Naive thymus-derived CD8-positive, alpha-beta T cell (primary cell): Measurements from ENCODE around the gene GNL1. TPM values are rescaled to one million over a fixed set of nuclear protein-coding genes. Genes with fewer than 3 reads are reported as not detected.
"Not testable (repeated sequence)": the region's sequence is repeated elsewhere in the genome, so short reads cannot be mapped to it uniquely, and the experiment has no call there.

Experiments used
- ATAC-seq, 2 donors: fragments of 150-1000 bp; cut with Tn5 transposase in 1 of 2; sonication (Bioruptor Pico), chemical (Tn5 transposase) in 1 of 2; 1 replicate in 1 of 2; 2 replicates in 1 of 2; pipeline ENCODE4 v1.10.0; 2021; ENCODE audit warnings: mild to moderate bottlenecking in 2 of 2, moderate library complexity in 2 of 2
- POLR2A ChIA-PET: fragments of 350-600 bp; sonication (Branson Sonifier 250); formaldehyde crosslinking; loops from one replicate; lab custom pipeline; 2021; ENCODE audit warnings: antibody characterized with exemption; lab: Charles Lee
- DNase-seq, 10 donors: peaks; one replicate each; pipeline versions ENCODE4 v3.0.0 to v3.0.0-alpha.2; 2020 to 2022
- H3K27ac Mint-ChIP-seq, 10 donors: one replicate each; pipeline ENCODE4 v1.8.0; 2020 to 2022; ENCODE audit warnings: mild to moderate bottlenecking in 10 of 10, mixed read lengths in 10 of 10, moderate library complexity in 4 of 10, inconsistent platforms in 1 of 10
- H3K27me3 Mint-ChIP-seq, 5 donors: one replicate each; pipeline ENCODE4 v1.8.0; 2021 to 2022; ENCODE audit warnings: mixed read lengths in 5 of 5
- H3K36me3 Mint-ChIP-seq, 3 donors: one replicate each; pipeline ENCODE4 v1.8.0; 2020 to 2022; ENCODE audit warnings: mixed read lengths in 3 of 3, mild to moderate bottlenecking in 2 of 3, inconsistent platforms in 1 of 3
- H3K4me1 Mint-ChIP-seq, 4 donors: one replicate each; pipeline ENCODE4 v1.8.0; 2021 to 2022; ENCODE audit warnings: mixed read lengths in 4 of 4
- H3K4me3 Mint-ChIP-seq, 10 donors: one replicate each; pipeline ENCODE4 v1.8.0; 2020 to 2022; ENCODE audit warnings: mild to moderate bottlenecking in 10 of 10, mixed read lengths in 10 of 10, moderate library complexity in 6 of 10, inconsistent platforms in 1 of 10
- H3K9me3 Mint-ChIP-seq, 9 donors: one replicate each; pipeline ENCODE4 v1.8.0; 2020 to 2022; ENCODE audit warnings: mixed read lengths in 9 of 9, mild to moderate bottlenecking in 3 of 9, inconsistent platforms in 1 of 9, moderate library complexity in 1 of 9
- polyA plus RNA-seq, 3 donors: library from polyadenylated mRNA; unstranded; fragments of 300-500 nt; fragmentation: Illumina TruSeq; gene quantifications; one replicate each; pipeline ENCODE4 v1.2.3, GENCODE V29; 2021
- total RNA-seq, 8 experiments: library from RNA in 2 of 8; stranded (reverse) in 2 of 8; gene quantifications; one replicate each; pipeline ENCODE4 v1.2.3 and lab custom pipeline; 2021 to 2026

The GNL1 gene
- total and polyA plus RNA-seq, 5 experiments from 2014 or later, result 24.7 to 80.7 (median 34.1) TPM

- DNase-seq (no peak), ATAC-seq (no peak)
- POLR2A ChIA-PET, result interaction anchor here (0.7 kb wide), 1 partner anchor 18 kb away, joined by 3 read pairs; no protein-coding TSS in a partner anchor
- no peak overlapping the region for H3K4me3 Mint-ChIP-seq
- H3K4me1 Mint-ChIP-seq, result peaks cover 25 to 39% (median 25%) of the 10 kb centered on the region in 4 donors
- H3K9me3 Mint-ChIP-seq, result no peaks in the 10 kb centered on the region
- peak overlapping the region in 1 of 10 donors; percentile 17 for H3K27ac Mint-ChIP-seq
- H3K27me3 Mint-ChIP-seq, result no peaks in the 10 kb centered on the region
- H3K36me3 Mint-ChIP-seq, result peaks cover 0 to 54% (median 6%) of the 10 kb centered on the region in 3 donors
Measured at GRCh38 chr6:30547454-30547853, 8.8 kb downstream of the GNL1 start.

- H3K27me3 Mint-ChIP-seq, result no peaks in the 10 kb centered on the region
- peak; percentile 23 to 24 for ATAC-seq
- H3K27ac Mint-ChIP-seq, result peak overlapping the region in 9 of 10 donors; percentile 67 to 96 (median 89)
- POLR2A ChIA-PET, result interaction anchor here (0.6 to 12.6 kb wide), 19 partner anchors 11 to 1357 kb away, joined by 3 to 211 read pairs (median 6); partner anchors contain the start of genes GNL1, HLA-E, PRR3 and ZBTB12
- H3K4me1 Mint-ChIP-seq, result peaks cover 28 to 36% (median 33%) of the 10 kb centered on the region in 4 donors
- H3K36me3 Mint-ChIP-seq, result peaks cover 0 to 28% (median 2%) of the 10 kb centered on the region in 3 donors
- DNase-seq, result peak in 3 of 10 donors; percentile 56 to 57 (median 57)
- peak overlapping the region in 9 of 10 donors; percentile 52 to 79 (median 66) for H3K4me3 Mint-ChIP-seq
- H3K9me3 Mint-ChIP-seq, result no peaks in the 10 kb centered on the region
Measured at GRCh38 chr6:30544666-30545272, 11.5 kb downstream of the GNL1 start.

GRCh38 chr6:30543821-30544220 is 12.5 kb downstream of the GNL1 start:
- POLR2A ChIA-PET, result interaction anchor here (0.5 to 12.6 kb wide), 14 partner anchors 11 to 178 kb away, joined by 3 to 211 read pairs (median 13); partner anchors contain the start of genes ABCF1, GNL1, HLA-E and PRR3
- H3K27me3 Mint-ChIP-seq, result no peaks in the 10 kb centered on the region
- peak overlapping the region; percentile 67 to 96 (median 90) for H3K27ac Mint-ChIP-seq
- DNase-seq, result peak in 5 of 10 donors; percentile 29 to 38 (median 30)
- H3K36me3 Mint-ChIP-seq, result peaks cover 0 to 19% (median 0%) of the 10 kb centered on the region in 3 donors
- ATAC-seq, result peak; percentile 39 to 41
- no peaks in the 10 kb centered on the region for H3K9me3 Mint-ChIP-seq
- H3K4me1 Mint-ChIP-seq, result peaks cover 28 to 36% (median 33%) of the 10 kb centered on the region in 4 donors
- H3K4me3 Mint-ChIP-seq, result peak overlapping the region; percentile 40 to 79 (median 69)

- H3K4me1 Mint-ChIP-seq, result peaks cover 27 to 36% (median 32%) of the 10 kb centered on the region in 4 donors
- POLR2A ChIA-PET, result interaction anchor here (0.9 to 12.6 kb wide), 19 partner anchors 11 to 136 kb away, joined by 3 to 211 read pairs (median 10); partner anchors contain the start of genes ABCF1, GNL1, HLA-E and MRPS18B
Measured at GRCh38 chr6:30542915-30543314, 13.4 kb downstream of the GNL1 start.

GRCh38 chr6:30542404-30542725 is 13.9 kb downstream of the GNL1 start:
- ATAC-seq (peak; percentile 66 to 78), DNase-seq (peak in 9 of 10 donors; percentile 13 to 73 (median 42))
- H3K4me1 Mint-ChIP-seq, result peaks cover 27 to 36% (median 32%) of the 10 kb centered on the region in 4 donors
- H3K4me3 Mint-ChIP-seq, result peak overlapping the region; percentile 78 to 95 (median 90)
- H3K9me3 Mint-ChIP-seq, result no peaks in the 10 kb centered on the region
- POLR2A ChIA-PET, result interaction anchor here (0.7 to 12.6 kb wide), 29 partner anchors 9 to 196 kb away, joined by 3 to 211 read pairs (median 5); partner anchors contain the start of genes ABCF1, C6orf136, GNL1 and HLA-E
- H3K36me3 Mint-ChIP-seq, result peaks cover 0 to 12% (median 0%) of the 10 kb centered on the region in 3 donors
- H3K27me3 Mint-ChIP-seq, result no peaks in the 10 kb centered on the region
- peak overlapping the region; percentile 82 to 97 (median 93) for H3K27ac Mint-ChIP-seq

More at GRCh38 chr6:30542915-30543314, 13.4 kb downstream of the GNL1 start:
- Mint-ChIP-seq H3K27me3 (no peaks in the 10 kb centered on the region), H3K27ac (peak overlapping the region; percentile 82 to 97 (median 93)), H3K4me3 (peak overlapping the region; percentile 78 to 95 (median 90)), H3K36me3 (peaks cover 0 to 12% (median 0%) of the 10 kb centered on the region in 3 donors), H3K9me3 (no peaks in the 10 kb centered on the region)
- ATAC-seq, result no peak
- no peak for DNase-seq

- no peaks in the 10 kb centered on the region for H3K27me3 Mint-ChIP-seq
- peak overlapping the region; percentile 82 to 97 (median 93) for H3K27ac Mint-ChIP-seq
- POLR2A ChIA-PET, result interaction anchor here (0.5 to 12.6 kb wide), 38 partner anchors 9 to 196 kb away, joined by 3 to 211 read pairs (median 4); partner anchors contain the start of genes ABCF1, C6orf136, GNL1 and HLA-E
- peak overlapping the region; percentile 78 to 95 (median 90) for H3K4me3 Mint-ChIP-seq
- peaks cover 27 to 36% (median 32%) of the 10 kb centered on the region in 4 donors for H3K4me1 Mint-ChIP-seq
- H3K36me3 Mint-ChIP-seq, result peaks cover 0 to 7% (median 0%) of the 10 kb centered on the region in 3 donors
- ATAC-seq (peak; percentile 72 to 78), DNase-seq (peak; percentile 64 to 90 (median 79))
- H3K9me3 Mint-ChIP-seq, result no peaks in the 10 kb centered on the region
Measured at GRCh38 chr6:30541515-30542403, 14.5 kb downstream of the GNL1 start.

- no peaks in the 10 kb centered on the region for H3K9me3 Mint-ChIP-seq
- no peak for DNase-seq
- H3K4me3 Mint-ChIP-seq, result no peak overlapping the region
- no peaks in the 10 kb centered on the region for H3K36me3 Mint-ChIP-seq
- peaks cover 9 to 22% (median 14%) of the 10 kb centered on the region in 4 donors for H3K4me1 Mint-ChIP-seq
- no peak for ATAC-seq
- H3K27me3 Mint-ChIP-seq, result no peaks in the 10 kb centered on the region
- POLR2A ChIA-PET, result interaction anchor here (12.6 kb wide), 1 partner anchor 45 kb away, joined by 211 read pairs; the partner anchor contains the start of gene HLA-E
- no peak overlapping the region for H3K27ac Mint-ChIP-seq
Measured at GRCh38 chr6:30537931-30538330, 18.4 kb downstream of the GNL1 start.

- H3K4me3 Mint-ChIP-seq, result peak overlapping the region; percentile 24 to 94 (median 72)
- peaks cover 0 to 2% (median 0%) of the 10 kb centered on the region in 9 donors for H3K9me3 Mint-ChIP-seq
- H3K27ac Mint-ChIP-seq, result peak overlapping the region in 4 of 10 donors; percentile 68 to 95 (median 91)
- DNase-seq (no peak), ATAC-seq (no peak)
- no peaks in the 10 kb centered on the region for H3K36me3 Mint-ChIP-seq
- peaks cover 8 to 39% (median 29%) of the 10 kb centered on the region in 4 donors for H3K4me1 Mint-ChIP-seq
- no peaks in the 10 kb centered on the region for H3K27me3 Mint-ChIP-seq
- POLR2A ChIA-PET, result interaction anchor here (3.8 to 10.5 kb wide), 2 partner anchors 41 to 48 kb away, joined by 35 to 213 read pairs; partner anchors contain the start of gene HLA-E
Measured at GRCh38 chr6:30533460-30534294, 22.6 kb downstream of the GNL1 start.

GRCh38 chr6:30530014-30530413 is 26.3 kb downstream of the GNL1 start:
- H3K36me3 Mint-ChIP-seq, result peaks cover 0 to 1% (median 0%) of the 10 kb centered on the region in 3 donors
- H3K4me1 Mint-ChIP-seq, result peaks cover 9 to 62% (median 32%) of the 10 kb centered on the region in 4 donors
- peaks cover 0 to 8% (median 0%) of the 10 kb centered on the region in 9 donors for H3K9me3 Mint-ChIP-seq
- POLR2A ChIA-PET, result interaction anchor here (0.8 to 10.5 kb wide), 9 partner anchors 12 to 44 kb away, joined by 3 to 213 read pairs (median 15); partner anchors contain the start of gene HLA-E
- no peaks in the 10 kb centered on the region for H3K27me3 Mint-ChIP-seq
- H3K4me3 Mint-ChIP-seq, result no peak overlapping the region
- ATAC-seq (no peak), DNase-seq (no peak)
- peak overlapping the region in 6 of 10 donors; percentile 32 to 83 (median 80) for H3K27ac Mint-ChIP-seq

- H3K27ac Mint-ChIP-seq, result peak overlapping the region in 8 of 10 donors; percentile 32 to 85 (median 80)
- H3K9me3 Mint-ChIP-seq, result peaks cover 0 to 14% (median 4%) of the 10 kb centered on the region in 9 donors
- peak overlapping the region in 2 of 10 donors; percentile 8 to 23 for H3K4me3 Mint-ChIP-seq
- H3K4me1 Mint-ChIP-seq, result peaks cover 10 to 68% (median 32%) of the 10 kb centered on the region in 4 donors
- peak in 1 of 2 donors; percentile 29 for ATAC-seq
- POLR2A ChIA-PET, result interaction anchor here (0.8 to 10.5 kb wide), 8 partner anchors 11 to 46 kb away, joined by 3 to 213 read pairs (median 10); partner anchors contain the start of gene HLA-E
- not testable (repeated sequence) for DNase-seq, H3K27me3 Mint-ChIP-seq, H3K36me3 Mint-ChIP-seq
Measured at GRCh38 chr6:30529349-30529875, 26.9 kb downstream of the GNL1 start.
